Measurements from ENCODE around the gene TCL1B. TPM values are rescaled to one million over a fixed set of nuclear protein-coding genes. Genes with fewer than 3 reads are reported as not detected.

The TCL1B gene
- total RNA-seq, 1 experiment from 2014 or later = not detected

- no TSS peak for BruUV-seq (replicated peaks)
- TF ChIP-seq TCF7L2 (IDR thresholded peaks at IDR 0.05; ENCODE audit: low read depth, low read length) (no peak), POLR2AphosphoS5 (IDR thresholded peaks at IDR 0.05; ENCODE audit: low read depth, low read length) (no peak), SIN3A (IDR thresholded peaks at IDR 0.05; ENCODE audit: borderline replicate concordance, insufficient read depth, low read depth, low read length) (no peak), REST (IDR thresholded peaks at IDR 0.05; ENCODE audit: insufficient read depth in 1 of 2, low read depth in 2 of 2, low read length in 1 of 2) (no peak)
- TF ChIP-seq, protein P1, sequence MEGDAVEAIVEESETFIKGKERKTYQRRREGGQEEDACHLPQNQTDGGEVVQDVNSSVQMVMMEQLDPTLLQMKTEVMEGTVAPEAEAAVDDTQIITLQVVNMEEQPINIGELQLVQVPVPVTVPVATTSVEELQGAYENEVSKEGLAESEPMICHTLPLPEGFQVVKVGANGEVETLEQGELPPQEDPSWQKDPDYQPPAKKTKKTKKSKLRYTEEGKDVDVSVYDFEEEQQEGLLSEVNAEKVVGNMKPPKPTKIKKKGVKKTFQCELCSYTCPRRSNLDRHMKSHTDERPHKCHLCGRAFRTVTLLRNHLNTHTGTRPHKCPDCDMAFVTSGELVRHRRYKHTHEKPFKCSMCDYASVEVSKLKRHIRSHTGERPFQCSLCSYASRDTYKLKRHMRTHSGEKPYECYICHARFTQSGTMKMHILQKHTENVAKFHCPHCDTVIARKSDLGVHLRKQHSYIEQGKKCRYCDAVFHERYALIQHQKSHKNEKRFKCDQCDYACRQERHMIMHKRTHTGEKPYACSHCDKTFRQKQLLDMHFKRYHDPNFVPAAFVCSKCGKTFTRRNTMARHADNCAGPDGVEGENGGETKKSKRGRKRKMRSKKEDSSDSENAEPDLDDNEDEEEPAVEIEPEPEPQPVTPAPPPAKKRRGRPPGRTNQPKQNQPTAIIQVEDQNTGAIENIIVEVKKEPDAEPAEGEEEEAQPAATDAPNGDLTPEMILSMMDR (IDR thresholded peaks at IDR 0.05) = no peak
- H3K36me3 ChIP-seq (ENCODE audit: control insufficient read depth, insufficient read depth, low read length) = no peaks in the 10 kb centered on the region
- ChIA-PET POLR2A (interaction anchor here (0.7 kb wide), 1 partner anchor 125 kb away, joined by 3 read pairs; no protein-coding TSS in a partner anchor), CTCF (interaction anchor here (1.2 kb wide), 1 partner anchor 16 kb away, joined by 3 read pairs; no protein-coding TSS in a partner anchor)
- H3K4me1 ChIP-seq (ENCODE audit: control insufficient read depth, insufficient read depth, low read length) = no peaks in the 10 kb centered on the region
- H3K4me3 ChIP-seq (ENCODE audit: low read depth in 2 of 2, low read length in 2 of 2) = no peak overlapping the region
- H3K27me3 ChIP-seq (ENCODE audit: control insufficient read depth, insufficient read depth, low read length) = no peaks in the 10 kb centered on the region; the same call in 1 of the 2 replicates
- no peak overlapping the region for H3K27ac ChIP-seq (ENCODE audit: low read length)
- no peak for DNase-seq (ENCODE audit: low read depth, low spot score)
- H3K9me3 ChIP-seq (ENCODE audit: control insufficient read depth, insufficient read depth, low read depth, low read length) = no peaks in the 10 kb centered on the region
- intact Hi-C loops (cut with micrococcal nuclease; ENCODE audit: unreplicated experiment) (no loop called here), in situ Hi-C loops (cut with HindIII; ENCODE audit: low pct_unique_long_range_greater_than_20kb, low sequenced_read_pairs) (no loop called here)
- no peak for ATAC-seq
Observed at GRCh38 chr14:95664066-95664465, 22.2 kb upstream of the TCL1B start.

GRCh38 chr14:95664546-95664945 is 21.7 kb upstream of the TCL1B start:
- CTCF ChIA-PET = interaction anchor here (1.2 kb wide), 1 partner anchor 16 kb away, joined by 3 read pairs; no protein-coding TSS in a partner anchor

More at GRCh38 chr14:95664546-95664945, 21.7 kb upstream of the TCL1B start:
- H3K27me3 ChIP-seq (ENCODE audit: control insufficient read depth, insufficient read depth, low read length) = no peaks in the 10 kb centered on the region; the same call in 1 of the 2 replicates
- no peaks in the 10 kb centered on the region for H3K36me3 ChIP-seq (ENCODE audit: control insufficient read depth, insufficient read depth, low read length)
- in situ Hi-C loops (cut with HindIII; ENCODE audit: low pct_unique_long_range_greater_than_20kb, low sequenced_read_pairs) = no loop called here
- DNase-seq (ENCODE audit: low read depth, low spot score) (no peak), ATAC-seq (no peak)
- H3K4me1 ChIP-seq (ENCODE audit: control insufficient read depth, insufficient read depth, low read length) = no peaks in the 10 kb centered on the region
- intact Hi-C loops (cut with micrococcal nuclease; ENCODE audit: unreplicated experiment) = no loop called here
- no peaks in the 10 kb centered on the region for H3K9me3 ChIP-seq (ENCODE audit: control insufficient read depth, insufficient read depth, low read depth, low read length)
- no peak overlapping the region for H3K4me3 ChIP-seq (ENCODE audit: low read depth in 2 of 2, low read length in 2 of 2)
- TF ChIP-seq TCF7L2 (IDR thresholded peaks at IDR 0.05; ENCODE audit: low read depth, low read length) (no peak), SIN3A (IDR thresholded peaks at IDR 0.05; ENCODE audit: borderline replicate concordance, insufficient read depth, low read depth, low read length) (no peak), REST (IDR thresholded peaks at IDR 0.05; ENCODE audit: insufficient read depth in 1 of 2, low read depth in 2 of 2, low read length in 1 of 2) (no peak), POLR2AphosphoS5 (IDR thresholded peaks at IDR 0.05; ENCODE audit: low read depth, low read length) (no peak)
- TF ChIP-seq, protein P1 (IDR thresholded peaks at IDR 0.05) = no peak
- BruUV-seq (replicated peaks) = no TSS peak
- POLR2A ChIA-PET = interaction anchor here (0.7 kb wide), 1 partner anchor 126 kb away, joined by 3 read pairs; no protein-coding TSS in a partner anchor
- no peak overlapping the region for H3K27ac ChIP-seq (ENCODE audit: low read length)

All from Panc1 (cell line).